ENCODE data around the gene SESN1. TPM values are rescaled to one million over a fixed set of nuclear protein-coding genes. Genes with fewer than 3 reads are reported as not detected.

Gene SESN1
- total RNA-seq, 3 donors from 2014 or later, result 23.5 to 42.6 (median 32.8) TPM

DNA sequence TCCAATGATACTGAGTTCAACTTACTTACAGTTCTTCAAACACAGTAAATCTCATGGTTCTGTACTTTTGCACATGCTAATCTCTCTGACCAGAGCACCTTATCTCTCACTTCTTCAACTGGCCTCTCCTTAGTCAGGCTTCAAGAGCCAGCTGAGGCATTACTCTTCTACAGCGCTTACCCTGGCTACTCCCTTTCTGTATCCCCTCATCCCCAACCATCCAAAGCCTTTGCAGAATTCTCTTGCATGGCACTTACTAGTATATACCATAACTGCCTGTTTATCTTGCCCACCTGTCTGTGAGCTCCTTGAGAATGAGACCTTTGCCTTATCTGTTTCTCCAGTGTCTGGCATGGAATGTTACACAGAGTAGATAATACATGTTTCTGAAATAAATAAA lies 49.2 kb downstream of the SESN1 start:
- TF ChIP-seq, protein P1, sequence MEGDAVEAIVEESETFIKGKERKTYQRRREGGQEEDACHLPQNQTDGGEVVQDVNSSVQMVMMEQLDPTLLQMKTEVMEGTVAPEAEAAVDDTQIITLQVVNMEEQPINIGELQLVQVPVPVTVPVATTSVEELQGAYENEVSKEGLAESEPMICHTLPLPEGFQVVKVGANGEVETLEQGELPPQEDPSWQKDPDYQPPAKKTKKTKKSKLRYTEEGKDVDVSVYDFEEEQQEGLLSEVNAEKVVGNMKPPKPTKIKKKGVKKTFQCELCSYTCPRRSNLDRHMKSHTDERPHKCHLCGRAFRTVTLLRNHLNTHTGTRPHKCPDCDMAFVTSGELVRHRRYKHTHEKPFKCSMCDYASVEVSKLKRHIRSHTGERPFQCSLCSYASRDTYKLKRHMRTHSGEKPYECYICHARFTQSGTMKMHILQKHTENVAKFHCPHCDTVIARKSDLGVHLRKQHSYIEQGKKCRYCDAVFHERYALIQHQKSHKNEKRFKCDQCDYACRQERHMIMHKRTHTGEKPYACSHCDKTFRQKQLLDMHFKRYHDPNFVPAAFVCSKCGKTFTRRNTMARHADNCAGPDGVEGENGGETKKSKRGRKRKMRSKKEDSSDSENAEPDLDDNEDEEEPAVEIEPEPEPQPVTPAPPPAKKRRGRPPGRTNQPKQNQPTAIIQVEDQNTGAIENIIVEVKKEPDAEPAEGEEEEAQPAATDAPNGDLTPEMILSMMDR (IDR thresholded peaks at IDR 0.05), result no peak
- no peaks in the 10 kb centered on the region for H3K4me1 ChIP-seq (ENCODE audit: low read depth)
- no peaks in the 10 kb centered on the region for H3K36me3 ChIP-seq (ENCODE audit: low read depth)
- no peak for DNase-seq
- H3K4me3 ChIP-seq, result no peak overlapping the region
- intact Hi-C loops (cut with DNase I, micrococcal nuclease), result no loop called here
- no peaks in the 10 kb centered on the region for H3K9me3 ChIP-seq
- no peak for ATAC-seq

DNA sequence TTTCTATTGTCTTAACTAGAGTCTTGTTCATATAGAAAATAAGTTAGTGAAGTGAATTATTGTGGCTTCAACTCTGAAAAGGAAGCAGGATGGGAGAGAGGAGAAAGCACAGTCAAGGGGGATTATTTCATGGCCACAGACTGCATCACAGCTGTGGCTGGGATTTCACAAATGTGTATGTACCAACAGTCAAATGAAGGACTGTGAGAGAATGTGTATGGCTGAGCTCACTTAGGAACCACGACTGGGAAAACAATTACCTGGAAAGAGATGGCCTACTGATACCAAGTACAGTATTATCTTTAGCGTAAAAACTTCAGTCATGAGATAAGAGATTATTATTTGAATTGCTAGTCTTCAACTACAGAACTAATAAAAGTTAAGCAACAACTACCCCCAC lies 54.9 kb downstream of the SESN1 start:
- intact Hi-C loops (cut with DNase I, micrococcal nuclease), result no loop called here
- Histone ChIP-seq H3K4me1 (ENCODE audit: low read depth) (peaks cover 8% of the 10 kb centered on the region), H3K36me3 (ENCODE audit: low read depth) (no peaks in the 10 kb centered on the region), H3K4me3 (no peak overlapping the region), H3K9me3 (no peaks in the 10 kb centered on the region)
- TF ChIP-seq, protein P1 (IDR thresholded peaks at IDR 0.05), result no peak
- no peak for DNase-seq
- no peak for ATAC-seq

DNA sequence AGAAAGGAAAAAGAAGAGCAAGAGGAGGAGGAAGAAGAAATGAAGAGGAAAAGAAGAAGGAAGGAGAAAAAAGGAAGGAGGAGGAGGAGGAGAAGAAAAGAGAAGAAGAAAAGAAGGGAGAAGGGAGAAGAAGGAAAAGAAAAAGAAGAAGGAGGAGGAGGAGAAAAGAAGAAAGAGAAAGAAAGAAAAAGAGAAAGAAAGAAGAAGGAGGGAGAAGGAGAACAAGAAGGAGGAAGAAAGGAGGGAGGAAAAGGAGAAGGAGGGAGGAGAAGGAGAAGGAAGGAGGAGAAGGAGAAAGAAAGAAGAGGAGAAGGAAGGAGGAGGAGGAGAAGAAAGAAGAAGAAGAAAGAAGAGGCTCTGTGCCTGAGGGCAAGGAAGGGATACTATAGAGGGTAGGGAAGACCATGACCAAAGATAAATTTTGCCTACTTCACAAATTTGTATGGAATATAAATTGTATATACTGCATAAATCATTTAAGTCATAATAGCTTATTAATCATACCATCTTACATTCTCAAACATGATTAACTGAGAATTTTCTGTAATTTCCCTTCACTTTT lies 55.7 kb downstream of the SESN1 start:
- H3K4me1 ChIP-seq (ENCODE audit: low read depth), result peaks cover 8% of the 10 kb centered on the region
- no peaks in the 10 kb centered on the region for H3K9me3 ChIP-seq
- no peaks in the 10 kb centered on the region for H3K36me3 ChIP-seq (ENCODE audit: low read depth)
- DNase-seq (no peak), ATAC-seq (no peak)
- no peak overlapping the region for H3K4me3 ChIP-seq
- intact Hi-C loops (cut with DNase I, micrococcal nuclease), result no loop called here
- TF ChIP-seq, protein P1 (IDR thresholded peaks at IDR 0.05), result no peak

DNA sequence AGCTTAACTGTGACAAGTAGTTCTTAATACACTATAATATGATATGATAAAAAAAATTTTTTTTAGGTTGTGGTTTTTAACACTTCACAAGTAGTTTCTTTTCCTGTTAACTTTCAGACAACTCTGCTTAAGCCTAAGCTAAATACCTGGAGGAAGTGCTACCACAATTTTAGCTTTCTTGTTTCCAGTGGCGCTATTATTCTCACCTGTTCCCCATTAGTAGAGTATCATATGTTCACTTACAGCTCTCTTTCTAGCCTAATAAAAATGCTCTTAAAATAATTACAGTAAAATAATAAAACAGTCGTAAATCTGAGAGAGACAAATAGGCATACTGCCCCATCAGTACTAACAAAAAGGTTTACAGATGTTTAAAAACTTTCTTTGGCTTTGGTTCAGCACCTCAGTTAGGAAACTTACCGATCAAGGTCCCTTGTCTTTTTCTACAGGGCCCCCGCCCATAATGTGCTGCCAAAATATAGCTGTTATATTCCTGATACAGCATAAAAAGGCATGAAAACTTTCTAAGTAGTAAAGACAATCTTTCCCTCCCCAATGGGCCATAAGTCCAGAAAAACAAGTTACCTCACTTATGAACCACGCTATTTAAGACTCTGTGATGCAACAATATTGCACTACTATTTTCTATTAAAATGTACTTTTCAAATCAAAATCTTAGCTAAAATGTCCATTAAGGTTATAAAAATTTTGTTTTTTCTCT lies 57.9 kb downstream of the SESN1 start:
- no peak for DNase-seq

DNA sequence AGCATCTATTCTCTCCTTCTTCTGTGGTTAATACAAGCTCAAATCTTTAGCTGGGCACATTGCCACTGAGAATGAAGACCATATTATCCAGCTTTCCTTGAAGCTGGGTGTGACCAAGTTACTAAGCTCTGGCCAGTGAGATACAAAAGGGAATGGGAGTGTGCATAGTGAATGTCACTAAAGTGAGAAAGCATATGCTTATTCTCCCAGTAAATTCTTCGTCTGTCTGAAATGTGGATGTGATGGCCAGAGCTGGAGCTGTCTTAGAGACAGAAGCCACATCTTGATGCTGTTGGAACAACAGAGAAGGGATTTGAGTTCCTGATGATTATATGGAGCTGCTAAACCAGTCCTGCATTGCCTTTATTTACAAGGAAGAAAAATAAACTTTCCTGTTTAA lies 60.1 kb downstream of the SESN1 start:
- intact Hi-C loops (cut with DNase I, micrococcal nuclease), result no loop called here
- peak; percentile 66 for ATAC-seq
- peak in 1 of 3 donors; percentile 33 for DNase-seq

More for the DNA sequence above, 57.9 kb downstream of the SESN1 start:
- peak; percentile 43 for ATAC-seq
- H3K4me3 ChIP-seq, result no peak overlapping the region
- H3K4me1 ChIP-seq (ENCODE audit: low read depth), result peaks cover 8% of the 10 kb centered on the region
- no peaks in the 10 kb centered on the region for H3K9me3 ChIP-seq
- no peaks in the 10 kb centered on the region for H3K36me3 ChIP-seq (ENCODE audit: low read depth)
- intact Hi-C loops (cut with DNase I, micrococcal nuclease), result no loop called here
- TF ChIP-seq, protein P1 (IDR thresholded peaks at IDR 0.05), result no peak

More for the DNA sequence above, 60.1 kb downstream of the SESN1 start:
- peaks cover 8% of the 10 kb centered on the region for H3K4me1 ChIP-seq (ENCODE audit: low read depth)
- H3K4me3 ChIP-seq, result no peak overlapping the region
- H3K9me3 ChIP-seq, result no peaks in the 10 kb centered on the region
- H3K36me3 ChIP-seq (ENCODE audit: low read depth), result no peaks in the 10 kb centered on the region
- TF ChIP-seq, protein P1 (IDR thresholded peaks at IDR 0.05), result no peak

Measured in mucosa of descending colon (tissue), 3 donors.